Breast epithelium (tissue), 3 donors: ENCODE measurements around the gene MOGAT3.

Experiments
- POLR2A ChIP-seq: fragments of 450-650 bp; IDR thresholded peaks from one replicate; pipeline ENCODE4 v1.6.1; 2016; ENCODE audit warnings: antibody characterized with exemption, mild to moderate bottlenecking, moderate library complexity
- POLR2AphosphoS5 ChIP-seq, 3 donors: sonication (generic); formaldehyde crosslinking; IDR thresholded peaks; one replicate each; pipeline ENCODE4 v1.6.1; 2017; ENCODE audit warnings: antibody characterized with exemption in 3 of 3
- TF ChIP-seq, protein P1 (sequence below), 3 donors: fragments of 450-650 bp; IDR thresholded peaks; one replicate each; pipeline ENCODE4 v1.5.1; 2016 to 2017; ENCODE audit warnings: antibody characterized with exemption in 3 of 3, mild to moderate bottlenecking in 3 of 3, moderate library complexity in 3 of 3

DNA sequence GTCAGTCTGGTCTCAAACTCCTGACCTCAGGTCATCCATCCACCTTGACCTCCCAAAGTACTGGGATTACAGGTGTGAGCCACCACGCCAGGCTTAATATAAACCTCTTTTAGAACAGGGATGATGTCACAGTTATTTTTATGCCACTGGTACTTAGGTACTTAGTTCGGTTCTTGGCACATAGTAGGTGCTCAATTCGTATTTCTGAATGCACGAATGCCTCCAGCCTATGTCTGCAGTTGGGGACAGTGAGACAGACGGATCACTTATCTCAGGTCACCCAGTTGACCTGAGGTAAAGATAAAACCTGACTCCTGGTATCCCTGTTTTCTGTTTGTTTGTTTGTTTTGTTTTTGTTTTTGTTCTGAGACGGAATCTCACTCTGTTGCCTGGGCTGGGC is 14.6 kb downstream of the MOGAT3 start:
- TF ChIP-seq, protein P1, sequence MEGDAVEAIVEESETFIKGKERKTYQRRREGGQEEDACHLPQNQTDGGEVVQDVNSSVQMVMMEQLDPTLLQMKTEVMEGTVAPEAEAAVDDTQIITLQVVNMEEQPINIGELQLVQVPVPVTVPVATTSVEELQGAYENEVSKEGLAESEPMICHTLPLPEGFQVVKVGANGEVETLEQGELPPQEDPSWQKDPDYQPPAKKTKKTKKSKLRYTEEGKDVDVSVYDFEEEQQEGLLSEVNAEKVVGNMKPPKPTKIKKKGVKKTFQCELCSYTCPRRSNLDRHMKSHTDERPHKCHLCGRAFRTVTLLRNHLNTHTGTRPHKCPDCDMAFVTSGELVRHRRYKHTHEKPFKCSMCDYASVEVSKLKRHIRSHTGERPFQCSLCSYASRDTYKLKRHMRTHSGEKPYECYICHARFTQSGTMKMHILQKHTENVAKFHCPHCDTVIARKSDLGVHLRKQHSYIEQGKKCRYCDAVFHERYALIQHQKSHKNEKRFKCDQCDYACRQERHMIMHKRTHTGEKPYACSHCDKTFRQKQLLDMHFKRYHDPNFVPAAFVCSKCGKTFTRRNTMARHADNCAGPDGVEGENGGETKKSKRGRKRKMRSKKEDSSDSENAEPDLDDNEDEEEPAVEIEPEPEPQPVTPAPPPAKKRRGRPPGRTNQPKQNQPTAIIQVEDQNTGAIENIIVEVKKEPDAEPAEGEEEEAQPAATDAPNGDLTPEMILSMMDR (IDR thresholded peaks at IDR 0.05): no peak
- no peak for TF ChIP-seq POLR2A
- no peak for TF ChIP-seq POLR2AphosphoS5 (IDR thresholded peaks at IDR 0.05)
